Aorta (tissue), 5 donors: ENCODE measurements around the gene SDF4. TPM values are rescaled to one million over a fixed set of nuclear protein-coding genes. Genes with fewer than 3 reads are reported as not detected.
"Not testable (repeated sequence)": the region's sequence is repeated elsewhere in the genome, so short reads cannot be mapped to it uniquely, and the experiment has no call there.

Source experiments
- ATAC-seq: fragments of 200-7000 bp; cut with Tn5 transposase; one replicate; pipeline ENCODE4 v1.9.1; 2022; ENCODE audit warnings: moderate library complexity; ENCODE audit not compliant: low FRiP score
- DNase-seq, 2 donors: peaks; one replicate each; pipeline ENCODE4 v3.0.0-alpha.2; 2020
- H3K27ac ChIP-seq, 2 donors: one replicate each; pipeline ENCODE4 v1.5.1; 2013; ENCODE audit warnings: low read length in 2 of 2, mild to moderate bottlenecking in 2 of 2, moderate library complexity in 2 of 2, control low read depth in 1 of 2, inconsistent platforms in 1 of 2, low read depth in 1 of 2
- H3K27me3 ChIP-seq, 2 donors: one replicate each; pipeline ENCODE4 v1.6.1; 2013; ENCODE audit warnings: control low read depth in 1 of 2, low read length in 1 of 2, mild to moderate bottlenecking in 1 of 2, moderate library complexity in 1 of 2; ENCODE audit not compliant: insufficient read depth in 2 of 2, control insufficient read depth in 1 of 2
- H3K36me3 ChIP-seq, 2 donors: one replicate each; pipeline ENCODE4 v1.6.1; 2013; ENCODE audit warnings: control low read depth in 1 of 2, low read length in 1 of 2, mild to moderate bottlenecking in 1 of 2; ENCODE audit not compliant: insufficient read depth in 2 of 2, control insufficient read depth in 1 of 2
- H3K4me1 ChIP-seq, 2 donors: one replicate each; pipeline ENCODE4 v1.6.1; 2013; ENCODE audit warnings: low read length in 2 of 2, control low read depth in 1 of 2, mild to moderate bottlenecking in 1 of 2, moderate library complexity in 1 of 2; ENCODE audit not compliant: insufficient read depth in 2 of 2, control insufficient read depth in 1 of 2
- H3K4me3 ChIP-seq, 2 donors: one replicate each; pipeline ENCODE4 v1.5.1; 2013; ENCODE audit warnings: low read length in 2 of 2, control low read depth in 1 of 2, mild to moderate bottlenecking in 1 of 2
- H3K9me3 ChIP-seq: one replicate; pipeline ENCODE4 v1.6.1; 2013; ENCODE audit warnings: mild to moderate bottlenecking, low read length; ENCODE audit not compliant: control insufficient read depth
- WGBS, 2 donors: extraction: QIAGEN DNeasy Blood & Tissue Kit; methylation state at CpG; one replicate each; pipeline ENCODE4 v1.1.7; 2013; 5-methylcytosine and 5-hydroxymethylcytosine counted together
- intact Hi-C, 2 donors: fragments of 100-400 bp; cut with DNase I; formaldehyde crosslinking; loops; one replicate each; pipeline versions ENCODE4 v1.14.2 to v1.15.0; 2022
- polyA plus RNA-seq, 2 donors: library from polyadenylated mRNA; stranded (reverse); fragments of 200-250 nt; gene quantifications; one replicate each; pipeline ENCODE4 v1.2.3, GENCODE V29; 2013
- total RNA-seq, 2 donors: library from RNA; stranded (reverse); fragmentation: NEBNext Ultra II Directional; extraction: Animal tissue kit (Norgen Biotek cat#: 25700); gene quantifications; one replicate each; pipeline ENCODE4 v1.2.1, GENCODE V29; 2021
- donor health status: healthy with polysubstance abuse.
- donor health status: Bipolar disorder and iron deficiency.
- donor health status: DM: no; HTN: no; CAD: no.
- donor health status: DM: no; HTN: no; CAD: no.
- donor health status: DM: yes; HTN: yes; CAD: no.

SDF4 gene
- total and polyA plus RNA-seq, 4 donors: 73.3 to 158 (median 139) TPM

- ATAC-seq, H3K27me3 ChIP-seq, H3K9me3 ChIP-seq, H3K4me3 ChIP-seq, H3K4me1 ChIP-seq, H3K27ac ChIP-seq, H3K36me3 ChIP-seq, intact Hi-C loops: not testable (repeated sequence)
- 49% methylated on average over 20 to 22 of the region's 22 CpGs for WGBS, 2 donors
- peak in 1 of 2 donors; percentile 38 for DNase-seq
Measured at GRCh38 chr1:1176063-1176761, 55.6 kb downstream of the SDF4 start.

GRCh38 chr1:1175221-1176062, 56.4 kb downstream of the SDF4 start:
- no peak overlapping the region for H3K4me3 ChIP-seq
- no peaks in the 10 kb centered on the region for H3K36me3 ChIP-seq
- peaks cover 0 to 1% of the 10 kb centered on the region in 2 donors for H3K27me3 ChIP-seq
- DNase-seq (peak in 1 of 2 donors; percentile 55), ATAC-seq (no peak)
- H3K4me1 ChIP-seq: no peaks in the 10 kb centered on the region
- no peaks in the 10 kb centered on the region for H3K9me3 ChIP-seq
- H3K27ac ChIP-seq: no peak overlapping the region
- WGBS, 2 donors: 86 to 87% methylated on average over 29 of the region's 29 CpGs
- intact Hi-C loops: no loop called here

GRCh38 chr1:1173793-1174415, 57.9 kb downstream of the SDF4 start, which contains the start of gene TTLL10:
TSS of gene TTLL10 (plus strand) at chr1:1173880. CDS start at chr1:1179216, 5,336 bp downstream.
- no peak for ATAC-seq
- H3K27ac ChIP-seq: no peak within 1 kb of the TSS
- peak; percentile 44 to 74 for DNase-seq
- H3K27me3 ChIP-seq: peaks cover 0 to 1% of the 10 kb centered on the region in 2 donors
- intact Hi-C loops: no loop called here
- no peaks in the 10 kb centered on the region for H3K9me3 ChIP-seq
- H3K4me1 ChIP-seq: no peaks in the 10 kb centered on the region
- no peaks in the 10 kb centered on the region for H3K36me3 ChIP-seq
- WGBS, 2 donors: 6 to 13% methylated on average over 29 to 35 of the region's 35 CpGs
- no peak within 1 kb of the TSS for H3K4me3 ChIP-seq

DNA sequence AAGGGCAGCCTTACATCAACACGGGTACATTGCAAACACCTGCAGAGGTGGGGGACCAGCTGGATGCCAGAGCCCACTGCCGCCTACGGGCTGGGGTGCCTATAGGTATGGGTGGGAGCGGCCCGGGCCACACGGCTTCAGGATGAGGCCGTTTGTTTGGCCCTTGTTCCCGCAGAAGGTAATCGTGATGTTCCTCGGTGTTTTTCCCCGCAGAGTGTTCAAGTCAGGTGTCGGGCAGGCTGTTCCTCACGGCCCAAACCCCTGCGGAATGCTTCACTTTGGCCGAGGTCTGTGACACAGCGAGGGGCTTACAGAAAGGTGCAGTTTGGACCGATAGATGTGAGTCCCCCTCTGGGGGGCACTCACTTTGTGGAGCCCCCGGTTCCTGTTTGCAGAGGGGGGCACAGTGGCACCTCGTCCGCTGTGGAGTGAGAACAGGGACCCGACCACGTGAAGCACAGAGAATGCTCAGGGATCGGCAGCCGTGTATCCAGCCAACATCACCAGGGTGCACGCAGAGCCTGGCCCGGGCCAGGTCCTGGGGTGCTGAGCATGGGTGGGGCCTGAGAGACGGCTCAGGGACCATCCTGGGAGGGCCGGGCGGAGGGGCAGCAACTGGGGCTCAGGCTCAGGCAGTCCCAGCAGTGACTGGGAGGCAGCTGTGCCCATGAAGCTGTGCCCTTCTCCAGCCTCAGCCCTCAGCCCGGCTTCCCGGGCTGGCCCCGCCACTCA, 58.6 kb downstream of the SDF4 start:
- no peaks in the 10 kb centered on the region for H3K4me1 ChIP-seq
- peak; percentile 42 to 70 for DNase-seq

DNA sequence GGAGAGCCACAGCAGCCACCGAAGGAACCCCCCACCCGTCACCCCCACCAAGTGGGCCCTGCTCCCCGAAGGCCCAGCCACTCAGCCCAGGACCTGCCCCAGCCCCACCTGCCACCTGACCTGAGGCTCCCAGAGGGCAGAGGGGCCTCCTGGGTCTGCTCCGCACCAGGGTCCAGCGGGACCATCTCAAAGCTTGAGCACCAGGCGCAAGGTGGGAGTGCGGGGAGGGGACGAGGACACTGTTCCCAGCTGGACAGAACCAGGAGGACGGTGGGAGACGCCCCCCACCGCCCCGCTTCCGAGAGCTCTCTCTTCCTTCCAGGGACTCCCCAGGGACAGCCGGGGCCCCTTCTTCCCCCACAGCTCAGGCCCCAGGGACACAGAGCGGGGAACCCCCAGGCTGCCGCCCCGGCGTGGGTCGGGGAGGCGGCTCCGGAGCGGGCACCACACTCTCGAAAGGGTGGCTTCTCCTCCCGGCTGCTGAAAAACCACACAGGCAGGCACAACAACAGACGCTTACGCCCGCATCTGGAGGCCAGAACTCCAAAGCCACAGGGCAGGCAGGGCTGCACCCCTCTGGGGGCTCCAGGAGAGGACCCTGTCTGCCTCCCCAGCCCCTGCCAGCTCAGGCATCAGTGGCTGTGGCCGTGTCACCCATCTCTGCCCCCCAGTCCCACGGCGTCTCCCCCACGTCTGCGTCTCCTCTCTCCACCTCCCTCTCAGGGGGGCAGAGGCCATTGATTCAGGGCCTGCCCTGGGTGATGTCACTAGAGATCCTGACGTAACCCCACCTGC, 60.1 kb downstream of the SDF4 start:
- no peak overlapping the region for H3K27ac ChIP-seq
- 76% methylated on average over 33 of the region's 33 CpGs for WGBS, 2 donors
- H3K9me3 ChIP-seq: no peaks in the 10 kb centered on the region
- no peaks in the 10 kb centered on the region for H3K4me1 ChIP-seq
- H3K27me3 ChIP-seq: no peaks in the 10 kb centered on the region
- peak in 1 of 2 donors; percentile 64 for DNase-seq
- no peaks in the 10 kb centered on the region for H3K36me3 ChIP-seq
- no peak for ATAC-seq
- intact Hi-C loops: no loop called here
- no peak overlapping the region for H3K4me3 ChIP-seq

More for the DNA sequence above, 58.6 kb downstream of the SDF4 start:
- Histone ChIP-seq H3K27me3 (peaks cover 0 to 1% of the 10 kb centered on the region in 2 donors), H3K4me3 (no peak overlapping the region), H3K9me3 (no peaks in the 10 kb centered on the region), H3K27ac (no peak overlapping the region), H3K36me3 (no peaks in the 10 kb centered on the region)
- intact Hi-C loops: no loop called here
- ATAC-seq: no peak
- WGBS, 2 donors: 33 to 47% methylated on average over 32 of the region's 32 CpGs

GRCh38 chr1:1171161-1171545, 60.6 kb downstream of the SDF4 start:
- intact Hi-C loops: no loop called here
- Histone ChIP-seq H3K27me3 (no peaks in the 10 kb centered on the region), H3K36me3 (no peaks in the 10 kb centered on the region), H3K4me3 (no peak overlapping the region), H3K9me3 (no peaks in the 10 kb centered on the region), H3K4me1 (no peaks in the 10 kb centered on the region), H3K27ac (no peak overlapping the region)
- WGBS, 2 donors: 68 to 75% methylated on average over 7 to 12 of the region's 12 CpGs
- DNase-seq (peak in 1 of 2 donors; percentile 70), ATAC-seq (no peak)

DNA sequence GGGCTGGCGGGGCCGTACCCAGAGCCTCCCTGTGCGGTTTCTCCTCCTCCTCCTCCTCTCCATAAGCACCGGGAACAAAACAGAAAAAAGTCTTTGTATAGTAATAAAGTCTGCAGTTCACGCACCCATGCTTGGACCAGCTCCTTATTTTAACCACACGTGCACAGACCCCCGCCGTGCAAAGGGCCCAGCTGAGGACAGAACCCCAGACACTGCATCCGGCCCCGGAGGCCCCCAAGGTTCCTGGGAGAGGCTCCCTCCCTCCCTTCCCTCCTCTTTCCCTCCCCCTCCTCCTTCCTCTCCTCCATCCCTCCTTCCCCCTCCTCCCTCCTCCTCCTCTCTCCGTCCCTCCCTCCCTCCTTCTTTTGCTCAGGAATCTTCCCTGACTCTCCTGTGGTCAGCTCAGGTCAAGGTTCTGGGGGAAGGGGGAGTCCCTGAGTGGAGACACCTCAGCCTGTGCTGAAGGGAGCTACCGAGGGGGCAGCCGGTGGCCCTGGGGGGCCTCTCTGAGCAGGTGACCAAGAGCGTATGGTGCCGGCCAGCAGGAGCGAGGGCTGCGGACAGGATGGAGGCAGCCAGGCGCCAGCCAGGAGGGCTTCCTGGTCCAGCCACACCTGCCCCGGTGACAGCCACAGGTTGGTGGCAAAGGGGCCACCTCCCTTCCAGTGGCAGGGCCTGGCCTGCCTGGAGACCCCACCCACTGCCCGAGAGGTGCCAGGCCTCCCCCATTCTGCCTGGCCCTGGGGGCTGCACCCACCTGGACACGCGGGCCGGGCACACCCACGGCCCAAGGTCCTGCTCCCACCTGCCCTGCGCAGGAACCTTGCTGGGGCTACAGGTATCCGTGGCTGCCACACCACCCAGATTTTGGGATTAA, 61.3 kb downstream of the SDF4 start:
- no peak overlapping the region for H3K27ac ChIP-seq
- intact Hi-C loops: no loop called here
- WGBS, 2 donors: 49 to 51% methylated on average over 26 of the region's 26 CpGs
- no peaks in the 10 kb centered on the region for H3K9me3 ChIP-seq
- H3K4me1 ChIP-seq: no peaks in the 10 kb centered on the region
- ATAC-seq: no peak
- no peaks in the 10 kb centered on the region for H3K27me3 ChIP-seq
- DNase-seq: peak in 1 of 2 donors; percentile 50
- H3K36me3 ChIP-seq: no peaks in the 10 kb centered on the region
- H3K4me3 ChIP-seq: no peak overlapping the region
